Effector memory CD8-positive, alpha-beta T cell (primary cell): ENCODE results near the gene PARD6G.
"Not testable (repeated sequence)": the region's sequence is repeated elsewhere in the genome, so short reads cannot be mapped to it uniquely, and the experiment has no call there.

Experiments
- ATAC-seq: fragments of 150-1000 bp; cut with Tn5 transposase; replicated peaks from 2 replicates; pipeline ENCODE4 v1.10.0; 2021; ENCODE audit warnings: mild to moderate bottlenecking, moderate library complexity
- DNase-seq, 3 experiments: peaks; one replicate each; pipeline ENCODE4 v3.0.0; 2021
- H3K27ac Mint-ChIP-seq, 2 donors: one replicate each; pipeline ENCODE4 v1.8.0; 2022; ENCODE audit warnings: mild to moderate bottlenecking in 2 of 2, mixed read lengths in 2 of 2, moderate library complexity in 2 of 2
- H3K27me3 Mint-ChIP-seq, 2 donors: one replicate each; pipeline ENCODE4 v1.8.0; 2022; ENCODE audit warnings: mixed read lengths in 2 of 2
- H3K36me3 Mint-ChIP-seq: one replicate; pipeline ENCODE4 v1.8.0; 2022; ENCODE audit warnings: mild to moderate bottlenecking, moderate library complexity, mixed read lengths; ENCODE audit not compliant: insufficient read depth
- H3K4me1 Mint-ChIP-seq, 2 donors: one replicate each; pipeline ENCODE4 v1.8.0; 2022; ENCODE audit warnings: low read depth in 2 of 2, mixed read lengths in 2 of 2
- H3K4me3 Mint-ChIP-seq, 2 donors: one replicate each; pipeline ENCODE4 v1.8.0; 2022; ENCODE audit warnings: mild to moderate bottlenecking in 2 of 2, mixed read lengths in 2 of 2, moderate library complexity in 2 of 2
- H3K9me3 Mint-ChIP-seq, 2 donors: one replicate each; pipeline ENCODE4 v1.8.0; 2022; ENCODE audit warnings: mixed read lengths in 2 of 2

PARD6G gene

DNA sequence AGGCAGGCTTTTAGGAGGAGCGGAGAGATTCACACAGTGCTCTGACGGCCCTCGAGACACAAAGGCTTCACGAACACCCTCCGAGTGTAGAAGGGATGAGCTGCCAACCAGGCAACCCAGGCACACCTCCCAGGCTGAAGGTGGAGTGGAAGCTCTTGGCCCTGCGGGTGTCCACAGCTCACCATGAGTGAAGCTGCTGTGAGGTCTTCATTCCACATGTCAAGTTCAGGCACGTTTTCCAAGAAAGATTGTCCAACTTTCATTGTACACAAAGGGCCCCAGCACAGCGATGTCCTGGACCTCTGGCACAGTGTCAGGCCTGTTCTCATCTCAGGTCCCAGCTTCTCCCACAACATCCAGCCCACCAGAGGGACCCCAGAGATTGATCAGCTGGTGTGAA is 13.4 kb downstream of the PARD6G start:
- H3K27ac Mint-ChIP-seq: no peak overlapping the region
- H3K27me3 Mint-ChIP-seq: peaks cover 26 to 43% of the 10 kb centered on the region in 2 donors
- no peaks in the 10 kb centered on the region for H3K36me3 Mint-ChIP-seq
- ATAC-seq (no peak), DNase-seq (no peak)
- H3K4me3 Mint-ChIP-seq: no peak overlapping the region
- no peaks in the 10 kb centered on the region for H3K4me1 Mint-ChIP-seq
- no peaks in the 10 kb centered on the region for H3K9me3 Mint-ChIP-seq

DNA sequence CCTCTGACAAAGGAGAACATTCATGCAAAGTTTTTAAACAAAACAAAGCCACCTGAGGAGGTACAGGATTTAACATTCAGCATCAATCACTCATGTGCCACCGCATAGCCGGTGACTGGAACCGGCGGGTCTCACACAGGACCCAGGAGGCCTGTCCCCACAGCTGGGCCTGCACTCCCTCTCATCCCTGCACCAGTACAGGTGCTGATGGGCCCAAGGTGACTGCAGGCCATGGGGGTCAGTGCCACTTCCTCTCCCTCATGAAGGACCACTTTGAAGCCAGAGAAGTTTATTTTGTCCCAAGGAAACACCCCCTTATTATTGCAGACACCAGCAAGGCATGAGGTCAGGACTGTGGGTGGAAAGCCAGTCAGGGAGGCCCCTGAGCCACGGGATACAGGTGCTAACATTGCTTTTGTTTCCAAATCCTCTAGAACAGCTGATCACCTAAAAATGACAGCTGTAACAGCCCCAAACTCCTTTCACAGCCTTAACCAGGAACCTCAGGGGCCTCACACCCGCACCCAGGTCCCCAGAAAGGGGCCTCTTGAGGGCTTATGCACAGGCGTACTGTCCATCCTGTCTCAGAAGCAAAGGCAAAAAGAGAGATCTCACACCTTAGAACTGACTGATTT is 14.0 kb downstream of the PARD6G start:
- ATAC-seq: no peak
- no peak overlapping the region for H3K4me3 Mint-ChIP-seq
- H3K9me3 Mint-ChIP-seq: no peaks in the 10 kb centered on the region
- H3K36me3 Mint-ChIP-seq: no peaks in the 10 kb centered on the region
- peaks cover 26 to 43% of the 10 kb centered on the region in 2 donors for H3K27me3 Mint-ChIP-seq
- H3K4me1 Mint-ChIP-seq: no peaks in the 10 kb centered on the region
- no peak for DNase-seq
- no peak overlapping the region for H3K27ac Mint-ChIP-seq

DNA sequence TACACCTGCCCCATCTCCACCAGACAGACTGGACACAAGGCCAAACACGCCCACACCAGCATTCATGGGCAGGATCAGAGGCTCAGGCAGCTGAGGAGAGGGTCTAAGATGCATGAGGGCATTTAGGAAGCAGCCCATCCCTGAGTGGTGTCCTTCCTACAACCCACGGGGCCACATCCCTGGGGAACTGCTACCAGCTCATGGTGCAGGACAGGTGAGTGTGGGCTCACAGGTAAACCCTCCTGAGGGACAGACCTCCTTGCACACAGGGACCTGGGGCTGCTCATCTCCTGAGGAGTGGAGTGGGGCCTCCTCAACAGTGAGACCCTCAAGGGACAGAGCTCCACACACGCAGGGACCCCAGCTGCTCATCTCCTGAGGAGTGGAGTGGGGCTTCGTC is 14.6 kb downstream of the PARD6G start:
- no peak for ATAC-seq
- no peaks in the 10 kb centered on the region for H3K36me3 Mint-ChIP-seq
- DNase-seq: no peak
- H3K9me3 Mint-ChIP-seq: no peaks in the 10 kb centered on the region
- H3K4me1 Mint-ChIP-seq: no peaks in the 10 kb centered on the region
- H3K27ac Mint-ChIP-seq: no peak overlapping the region
- peaks cover 26 to 45% of the 10 kb centered on the region in 2 donors for H3K27me3 Mint-ChIP-seq
- no peak overlapping the region for H3K4me3 Mint-ChIP-seq

DNA sequence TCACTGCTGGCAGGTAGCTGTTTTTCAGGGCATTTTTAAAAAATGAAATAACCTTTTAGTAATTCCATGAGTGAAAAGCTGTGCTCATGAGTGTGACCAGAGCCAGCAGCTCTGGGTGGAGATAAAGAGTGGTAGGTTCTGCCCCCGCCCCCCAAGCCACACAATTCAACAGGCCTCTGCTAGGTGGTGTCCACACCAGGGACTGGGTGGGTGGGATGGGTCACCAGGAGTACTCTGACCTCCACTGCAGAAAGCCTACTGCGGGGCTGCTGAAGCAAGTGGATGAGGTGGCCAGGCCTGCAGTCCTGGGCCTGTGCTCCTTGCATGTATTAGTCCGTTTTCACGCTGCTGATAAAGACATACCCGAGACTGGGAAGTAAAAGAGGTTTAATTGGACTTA is 15.3 kb downstream of the PARD6G start:
- peaks cover 26 to 50% of the 10 kb centered on the region in 2 donors for H3K27me3 Mint-ChIP-seq
- no peak overlapping the region for H3K4me3 Mint-ChIP-seq
- no peak overlapping the region for H3K27ac Mint-ChIP-seq
- DNase-seq: no peak
- no peaks in the 10 kb centered on the region for H3K36me3 Mint-ChIP-seq
- no peaks in the 10 kb centered on the region for H3K9me3 Mint-ChIP-seq
- no peak for ATAC-seq
- H3K4me1 Mint-ChIP-seq: no peaks in the 10 kb centered on the region

DNA sequence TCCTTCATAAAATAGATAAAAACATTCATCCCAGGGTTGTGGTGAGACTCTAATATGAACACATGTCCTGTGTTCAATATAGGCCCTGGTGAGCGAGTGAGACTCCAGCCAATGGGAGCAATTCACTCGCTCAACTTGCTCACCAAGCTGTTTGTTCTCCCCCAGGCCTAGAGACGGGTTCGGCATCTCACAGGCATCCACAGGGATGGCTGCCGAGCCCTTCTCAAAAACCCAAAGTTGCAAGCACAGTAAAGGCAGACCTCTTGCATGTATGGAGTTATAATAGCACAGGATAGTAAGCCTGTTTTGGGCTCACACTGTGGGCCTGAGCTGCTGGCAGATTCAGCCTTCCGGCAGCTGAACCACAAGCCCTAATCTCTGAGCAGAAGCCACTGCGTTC is 15.7 kb downstream of the PARD6G start:
- DNase-seq: no peak
- H3K27me3 Mint-ChIP-seq: peaks cover 26 to 46% of the 10 kb centered on the region in 2 donors
- H3K9me3 Mint-ChIP-seq: no peaks in the 10 kb centered on the region
- no peaks in the 10 kb centered on the region for H3K4me1 Mint-ChIP-seq
- H3K36me3 Mint-ChIP-seq: no peaks in the 10 kb centered on the region
- H3K27ac Mint-ChIP-seq: peak overlapping the region in 1 of 2 donors; percentile 29
- H3K4me3 Mint-ChIP-seq: no peak overlapping the region
- ATAC-seq: no peak

DNA sequence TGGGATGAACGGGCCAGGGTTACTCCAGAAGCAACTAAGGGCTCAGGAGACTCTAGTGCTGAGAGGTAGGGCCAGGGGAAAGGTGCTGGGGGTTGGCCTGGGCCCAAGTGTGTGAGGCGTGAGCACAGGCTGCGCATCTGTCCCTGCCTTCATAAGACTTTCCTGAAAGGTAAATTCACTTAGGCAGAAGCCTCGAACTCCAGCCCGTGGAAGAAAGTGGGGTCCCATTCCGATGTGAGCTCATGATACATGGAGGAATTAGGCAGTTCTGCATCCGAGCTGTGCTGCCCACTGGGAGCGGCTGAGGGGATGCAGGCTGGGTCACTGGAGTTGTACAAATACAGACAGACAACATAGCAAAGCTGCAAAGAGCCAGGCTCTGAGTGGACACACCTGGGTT is 16.2 kb downstream of the PARD6G start:
- no peak for ATAC-seq
- Mint-ChIP-seq H3K4me3 (no peak overlapping the region), H3K27ac (peak overlapping the region in 1 of 2 donors; percentile 29), H3K27me3 (peaks cover 26 to 44% of the 10 kb centered on the region in 2 donors), H3K36me3 (no peaks in the 10 kb centered on the region), H3K9me3 (no peaks in the 10 kb centered on the region), H3K4me1 (no peaks in the 10 kb centered on the region)
- DNase-seq: no peak

DNA sequence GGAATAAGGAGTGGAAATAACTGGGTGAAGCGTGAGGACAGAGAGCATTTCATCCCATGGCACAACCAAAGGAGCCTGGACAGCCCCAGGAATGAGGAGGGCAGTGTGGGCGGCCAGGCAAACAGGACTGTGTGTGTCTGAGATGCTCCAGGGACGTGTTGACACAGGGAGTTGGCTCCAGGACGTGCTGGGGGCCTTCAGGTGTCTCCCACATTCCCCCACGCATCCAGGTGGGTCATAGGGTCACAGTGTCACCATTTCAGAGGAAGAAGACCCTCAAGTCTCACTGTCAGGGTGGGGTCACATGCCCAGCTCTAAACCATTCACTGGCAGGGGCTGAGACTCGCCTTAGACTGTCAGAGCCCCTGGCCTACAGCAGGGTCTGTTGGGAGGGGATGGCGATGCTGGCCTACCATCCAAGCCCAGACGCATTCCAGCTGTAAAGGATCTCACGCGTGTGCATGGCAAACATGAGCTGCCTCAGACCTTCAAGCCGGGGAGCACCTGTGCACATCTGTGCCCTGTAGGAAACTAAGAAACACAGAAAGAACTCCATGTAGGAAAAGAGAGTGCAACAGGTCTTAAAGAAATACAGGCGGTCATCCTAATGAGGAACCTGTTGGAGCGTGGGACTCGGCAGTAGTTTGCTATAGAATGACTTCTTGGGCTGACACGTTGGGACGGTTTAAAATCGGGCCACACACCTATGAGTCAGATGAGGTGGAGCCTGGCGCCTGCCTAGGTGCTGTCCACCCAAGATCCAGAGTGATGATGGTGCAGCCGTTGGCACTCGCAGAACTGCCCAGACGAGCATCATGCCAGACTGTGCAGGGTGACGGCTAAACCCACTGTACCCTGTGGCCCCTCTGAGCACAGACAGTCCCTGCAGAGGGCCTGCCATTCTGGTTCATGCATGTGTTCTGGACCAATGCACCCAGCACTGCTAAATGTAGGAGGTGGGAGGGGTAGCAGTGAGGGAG is 17.3 kb downstream of the PARD6G start:
- ATAC-seq (no peak), DNase-seq (no peak)
- H3K27ac Mint-ChIP-seq: no peak overlapping the region
- no peaks in the 10 kb centered on the region for H3K9me3 Mint-ChIP-seq
- no peaks in the 10 kb centered on the region for H3K4me1 Mint-ChIP-seq
- no peaks in the 10 kb centered on the region for H3K36me3 Mint-ChIP-seq
- no peak overlapping the region for H3K4me3 Mint-ChIP-seq
- peaks cover 18 to 44% of the 10 kb centered on the region in 2 donors for H3K27me3 Mint-ChIP-seq

DNA sequence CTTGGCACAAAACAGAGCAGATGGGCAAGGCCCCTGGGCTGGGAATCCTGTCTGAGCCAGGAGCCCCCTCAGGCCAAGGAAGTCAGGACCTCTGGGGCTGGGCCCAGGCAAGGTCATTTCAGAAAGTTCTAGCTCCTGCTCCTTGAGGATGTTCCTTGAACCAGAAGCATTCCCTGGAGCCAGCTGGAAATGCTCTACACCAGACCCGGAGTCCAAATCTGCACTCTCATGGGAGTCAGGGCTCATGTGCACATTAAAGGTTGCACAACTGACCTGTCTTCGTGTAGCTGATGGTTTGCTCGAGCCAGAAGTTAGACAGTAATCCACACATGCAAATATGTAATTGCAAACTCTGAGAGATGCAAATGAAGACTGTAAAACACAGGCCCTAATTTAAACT is 18.0 kb downstream of the PARD6G start:
- no peak overlapping the region for H3K4me3 Mint-ChIP-seq

DNA sequence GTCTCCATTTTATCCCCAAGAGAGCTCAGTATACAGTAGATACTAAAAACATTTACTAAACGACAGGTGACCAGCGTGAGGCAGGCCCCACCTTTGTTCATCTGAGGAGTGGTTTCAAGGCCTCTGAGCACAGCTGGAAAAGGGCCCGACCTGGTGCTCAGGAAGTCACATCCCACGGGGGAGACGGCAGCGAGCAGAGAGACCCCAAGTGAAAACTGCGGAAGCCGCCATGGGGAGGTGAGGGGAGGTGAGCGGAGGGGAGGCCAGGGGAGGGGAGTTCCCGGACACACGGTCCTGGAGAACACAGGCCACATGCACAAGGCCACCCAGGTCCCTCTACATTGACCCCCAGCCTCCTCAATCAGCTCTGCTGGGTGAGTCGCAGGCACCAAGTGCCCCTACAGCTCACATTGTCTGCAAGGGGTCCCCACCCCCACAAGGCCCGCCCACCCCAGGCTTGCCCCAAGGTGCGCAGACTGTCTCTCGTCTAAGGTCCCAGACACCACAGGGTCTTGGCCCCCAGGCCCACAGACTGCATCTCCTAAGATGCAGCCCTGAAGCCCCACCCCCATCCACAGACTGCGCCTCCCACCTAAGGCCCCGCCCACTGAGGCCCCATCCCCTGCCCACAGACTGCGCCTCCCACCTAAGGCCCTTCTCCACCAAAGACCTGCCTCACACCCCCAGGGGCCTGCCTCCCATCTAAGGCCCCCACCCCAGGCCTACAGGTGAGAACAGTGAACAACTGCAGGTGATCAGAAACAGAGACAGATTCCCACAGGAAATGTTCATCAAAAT is 19.1 kb downstream of the PARD6G start:
- no peak overlapping the region for H3K27ac Mint-ChIP-seq

More for the DNA sequence above, 18.0 kb downstream of the PARD6G start:
- Mint-ChIP-seq H3K9me3 (no peaks in the 10 kb centered on the region), H3K27ac (no peak overlapping the region), H3K36me3 (no peaks in the 10 kb centered on the region), H3K4me1 (no peaks in the 10 kb centered on the region), H3K27me3 (peaks cover 11 to 41% of the 10 kb centered on the region in 2 donors)
- DNase-seq (no peak), ATAC-seq (no peak)

DNA sequence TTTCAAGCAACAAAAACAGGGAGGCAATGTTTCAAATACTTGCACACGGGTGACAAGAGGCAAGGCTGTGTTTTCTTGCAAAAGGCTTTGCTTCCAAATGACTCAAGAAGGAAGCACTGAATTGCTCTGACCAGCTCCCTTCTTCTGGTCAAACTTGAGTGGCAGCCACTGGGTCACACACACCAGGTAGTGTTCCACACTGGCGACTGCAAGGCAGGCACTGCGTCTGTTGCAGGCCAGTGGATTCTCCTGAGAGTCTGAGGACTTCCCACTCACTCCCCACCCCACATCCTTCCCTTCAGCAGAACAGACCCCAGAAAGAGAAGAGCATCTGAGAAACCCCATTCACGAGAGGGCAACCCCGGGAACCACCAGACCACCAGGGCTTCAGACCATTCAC is 19.8 kb downstream of the PARD6G start:
- DNase-seq (no peak), ATAC-seq (no peak)
- H3K27me3 Mint-ChIP-seq: peaks cover 0 to 26% of the 10 kb centered on the region in 2 donors
- no peak overlapping the region for H3K27ac Mint-ChIP-seq
- H3K36me3 Mint-ChIP-seq: no peaks in the 10 kb centered on the region
- H3K9me3 Mint-ChIP-seq: no peaks in the 10 kb centered on the region
- no peak overlapping the region for H3K4me3 Mint-ChIP-seq
- H3K4me1 Mint-ChIP-seq: no peaks in the 10 kb centered on the region

More for the DNA sequence above, 19.1 kb downstream of the PARD6G start:
- Mint-ChIP-seq H3K9me3 (no peaks in the 10 kb centered on the region), H3K4me3 (no peak overlapping the region), H3K4me1 (no peaks in the 10 kb centered on the region), H3K36me3 (no peaks in the 10 kb centered on the region), H3K27me3 (peaks cover 0 to 30% of the 10 kb centered on the region in 2 donors)
- DNase-seq (no peak), ATAC-seq (no peak)

DNA sequence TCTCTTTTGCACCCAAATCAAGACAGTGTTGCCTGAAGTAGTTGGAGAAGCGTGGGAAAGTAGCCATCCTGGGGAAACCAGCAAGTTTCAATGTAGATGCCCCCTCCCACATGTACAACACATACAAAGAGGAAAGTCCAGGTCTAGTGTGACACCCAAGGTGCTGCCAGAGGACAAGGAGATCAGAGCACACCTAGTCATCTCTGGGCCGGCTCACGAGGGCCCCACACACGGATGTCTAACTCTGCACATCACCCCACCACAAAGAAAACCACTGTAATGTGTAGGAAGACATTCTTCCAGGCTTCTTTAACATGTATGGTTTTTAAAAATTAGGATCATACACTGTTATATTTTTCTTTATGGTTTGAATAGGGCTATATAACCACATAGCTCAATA is 21.6 kb downstream of the PARD6G start:
- peak overlapping the region in 1 of 2 donors; percentile 13 for H3K27ac Mint-ChIP-seq
- ATAC-seq (no peak), DNase-seq (no peak)
- peaks cover 0 to 2% of the 10 kb centered on the region in 2 donors for H3K9me3 Mint-ChIP-seq
- H3K4me1 Mint-ChIP-seq: no peaks in the 10 kb centered on the region
- H3K27me3 Mint-ChIP-seq: peaks cover 7 to 33% of the 10 kb centered on the region in 2 donors
- H3K4me3 Mint-ChIP-seq: no peak overlapping the region
- H3K36me3 Mint-ChIP-seq: no peaks in the 10 kb centered on the region

DNA sequence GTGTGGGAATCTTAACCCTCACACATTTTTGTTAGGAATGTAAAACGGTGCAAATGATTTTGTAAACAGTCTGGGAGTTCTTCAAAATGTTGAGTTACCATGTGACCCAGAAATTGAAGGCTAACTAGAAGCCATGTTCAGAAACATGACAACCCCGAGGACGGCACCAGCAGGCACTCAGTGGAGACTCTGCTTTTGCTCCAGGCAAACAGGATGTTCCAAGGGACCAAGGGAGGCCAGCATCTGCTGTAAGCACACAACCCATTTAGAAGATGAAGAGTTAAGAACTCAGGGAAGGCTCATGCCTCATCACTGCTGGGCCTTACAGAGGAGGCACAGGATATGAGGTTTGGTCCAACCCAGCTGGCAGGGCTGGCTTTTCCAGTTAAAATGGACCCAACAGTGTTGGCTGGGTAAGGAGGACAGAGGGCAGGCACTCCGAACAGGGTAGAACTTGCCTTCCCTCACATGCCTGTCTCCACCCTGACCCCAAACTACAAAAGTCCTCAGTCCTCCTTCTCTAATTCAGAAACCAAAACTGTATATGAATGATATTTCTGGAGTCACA is 23.6 kb downstream of the PARD6G start:
- no peak overlapping the region for H3K27ac Mint-ChIP-seq

DNA sequence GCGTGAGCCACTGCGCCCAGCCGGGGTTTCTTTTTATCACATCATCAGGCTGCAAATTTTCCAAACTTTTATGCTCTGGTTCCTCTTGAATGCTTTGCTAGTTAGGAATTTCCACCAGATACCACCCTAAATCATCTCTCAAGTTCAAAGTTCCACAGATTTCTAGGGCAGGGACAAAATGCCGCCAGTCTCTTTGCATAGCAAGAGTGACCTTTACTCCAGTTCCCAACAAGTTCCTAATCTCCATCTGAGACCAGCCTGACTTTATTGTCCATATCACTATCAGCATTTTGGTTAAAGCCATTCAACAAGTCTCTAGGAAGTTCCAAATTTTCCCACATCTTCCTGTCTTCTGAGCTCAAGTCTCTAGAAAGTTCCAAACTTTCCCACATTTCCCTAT is 27.8 kb downstream of the PARD6G start:
- not testable (repeated sequence) for H3K4me3 Mint-ChIP-seq, H3K27ac Mint-ChIP-seq

More for the DNA sequence above, 23.6 kb downstream of the PARD6G start:
- Mint-ChIP-seq H3K36me3 (no peaks in the 10 kb centered on the region), H3K4me1 (no peaks in the 10 kb centered on the region), H3K27me3 (peaks cover 14 to 23% of the 10 kb centered on the region in 2 donors), H3K9me3 (peaks cover 0 to 2% of the 10 kb centered on the region in 2 donors), H3K4me3 (no peak overlapping the region)
- DNase-seq: no peak
- ATAC-seq: no peak

More for the DNA sequence above, 27.8 kb downstream of the PARD6G start:
- H3K9me3 Mint-ChIP-seq, ATAC-seq, H3K36me3 Mint-ChIP-seq, H3K4me1 Mint-ChIP-seq, DNase-seq: not testable (repeated sequence)
- peaks cover 14 to 15% of the 10 kb centered on the region in 2 donors for H3K27me3 Mint-ChIP-seq
